SK-N-SH treated with all-trans-retinoic acid at 6 μM for 48 hours (cell line): Measurements from ENCODE around the gene NTSR1.

Source experiments
- ATAC-seq: fragments of 200-7000 bp; cut with Tn5 transposase; 3 replicates; pipeline ENCODE4 v1.9.1; 2020; ENCODE audit warnings: mild to moderate bottlenecking, moderate library complexity
- ARNTL ChIP-seq: fragments of 450-650 bp; formaldehyde crosslinking; IDR thresholded peaks from 2 replicates; pipeline ENCODE4 v1.5.0; 2020; ENCODE audit warnings: low read depth, mild to moderate bottlenecking, moderate library complexity, borderline replicate concordance
- CREB5 ChIP-seq: fragments of 250-450 bp; sonication (Bioruptor Pico); IDR thresholded peaks from 2 replicates; pipeline ENCODE4 v1.5.1; 2020; ENCODE audit warnings: low read depth, mild to moderate bottlenecking, moderate library complexity
- CSDC2 ChIP-seq: fragments of 250-450 bp; sonication (Bioruptor Pico); IDR thresholded peaks from 2 replicates; pipeline ENCODE4 v1.5.0; 2020; ENCODE audit warnings: mild to moderate bottlenecking, moderate library complexity
- ESRRG ChIP-seq: fragments of 250-450 bp; sonication (Bioruptor Pico); IDR thresholded peaks from 2 replicates; pipeline ENCODE4 v1.6.1; 2021; ENCODE audit warnings: mild to moderate bottlenecking
- GLIS3 ChIP-seq: fragments of 250-450 bp; sonication (Bioruptor Pico); IDR thresholded peaks from 2 replicates; pipeline ENCODE4 v1.5.0; 2020; ENCODE audit warnings: mild to moderate bottlenecking, moderate library complexity
- POU6F1 ChIP-seq: fragments of 250-450 bp; sonication (Bioruptor Pico); IDR thresholded peaks from 2 replicates; pipeline ENCODE4 v1.8.0; 2021; ENCODE audit warnings: low read depth, mild to moderate bottlenecking, moderate library complexity, borderline replicate concordance
- RARB ChIP-seq: fragments of 250-450 bp; sonication (Bioruptor Pico); IDR thresholded peaks from 2 replicates; pipeline ENCODE4 v1.8.0; 2021; ENCODE audit warnings: mild to moderate bottlenecking, moderate library complexity
- SNAI2 ChIP-seq: fragments of 250-450 bp; sonication (Bioruptor Pico); IDR thresholded peaks from 2 replicates; pipeline ENCODE4 v1.5.0; 2020; ENCODE audit warnings: mild to moderate bottlenecking, moderate library complexity
- TCF4 ChIP-seq: fragments of 250-450 bp; sonication (Bioruptor Pico); IDR thresholded peaks from 2 replicates; pipeline ENCODE4 v1.8.0; 2021; ENCODE audit warnings: mild to moderate bottlenecking, moderate library complexity, borderline replicate concordance
- TSHZ2 ChIP-seq: fragments of 250-450 bp; sonication (Bioruptor Pico); IDR thresholded peaks from 2 replicates; pipeline ENCODE4 v1.5.0; 2020; ENCODE audit warnings: mild to moderate bottlenecking, moderate library complexity
- ZC3H10 ChIP-seq: fragments of 250-450 bp; sonication (Bioruptor Pico); IDR thresholded peaks from 2 replicates; pipeline ENCODE4 v1.5.1; 2021; ENCODE audit warnings: mild to moderate bottlenecking, moderate library complexity
- ZFP3 ChIP-seq: fragments of 250-450 bp; sonication (Bioruptor Pico); IDR thresholded peaks from 2 replicates; pipeline ENCODE4 v1.5.0; 2020; ENCODE audit warnings: mild to moderate bottlenecking, moderate library complexity
- ZFP30 ChIP-seq: fragments of 450-650 bp; formaldehyde crosslinking; IDR thresholded peaks from 2 replicates; pipeline ENCODE4 v1.5.0; 2022; ENCODE audit warnings: mild to moderate bottlenecking, moderate library complexity
- ZNF70 ChIP-seq: fragments of 450-650 bp; formaldehyde crosslinking; IDR thresholded peaks from 2 replicates; pipeline ENCODE4 v1.5.0; 2020; ENCODE audit warnings: mild to moderate bottlenecking, moderate library complexity

Gene NTSR1

GRCh38 chr20:62758226-62758912 is 49.7 kb downstream of the NTSR1 start (continued):
- TF ChIP-seq POU6F1 (CRISPR knock-in tag), result no peak
- TF ChIP-seq ESRRG (CRISPR knock-in tag), result no peak

GRCh38 chr20:62759981-62760431 is 51.4 kb downstream of the NTSR1 start:
- no peak for ATAC-seq
- no peak for TF ChIP-seq POU6F1 (CRISPR knock-in tag)
- TF ChIP-seq ARNTL (CRISPR knock-in tag), result no peak
- no peak for TF ChIP-seq ZC3H10
- TF ChIP-seq SNAI2, result no peak
- TF ChIP-seq GLIS3 (CRISPR knock-in tag), result no peak
- TF ChIP-seq ZFP30 (CRISPR knock-in tag), result no peak

- ATAC-seq, result no peak
- no peak for TF ChIP-seq TCF4 (CRISPR knock-in tag)
- no peak for TF ChIP-seq ZFP3 (CRISPR knock-in tag)
- TF ChIP-seq RARB (CRISPR knock-in tag), result no peak
- no peak for TF ChIP-seq TSHZ2 (CRISPR knock-in tag)
- no peak for TF ChIP-seq CSDC2 (CRISPR knock-in tag)
Observed at GRCh38 chr20:62760471-62760855, 51.8 kb downstream of the NTSR1 start.

- TF ChIP-seq TCF4 (CRISPR knock-in tag) (no peak), ZNF70 (no peak)
- TF ChIP-seq, all 23 proteins: peak for 0
- peak; percentile 13; the same call in 1 of the 3 replicates for ATAC-seq
Observed at GRCh38 chr20:62760856-62761758, 52.5 kb downstream of the NTSR1 start.

- TF ChIP-seq ESRRG (CRISPR knock-in tag), result no peak
- TF ChIP-seq ZNF70, result no peak
- TF ChIP-seq ZFP30 (CRISPR knock-in tag), result no peak
- TF ChIP-seq TCF4 (CRISPR knock-in tag), result no peak
- TF ChIP-seq POU6F1 (CRISPR knock-in tag), result no peak
- no peak for ATAC-seq
Observed at GRCh38 chr20:62761759-62762131, 53.1 kb downstream of the NTSR1 start.

GRCh38 chr20:62762376-62762775 is 53.7 kb downstream of the NTSR1 start:
- no peak for ATAC-seq
- TF ChIP-seq GLIS3 (CRISPR knock-in tag), result no peak
- TF ChIP-seq POU6F1 (CRISPR knock-in tag), result no peak
- no peak for TF ChIP-seq ZC3H10
- TF ChIP-seq CREB5 (CRISPR knock-in tag), result no peak
- TF ChIP-seq ZNF70, result no peak
- TF ChIP-seq RARB (CRISPR knock-in tag), result no peak
